GM18511 (cell line): ENCODE results near the gene TBCEL.
A peak's percentile ranks its signal among the peaks of the same experiment; 100 is the strongest.
"Not testable (repeated sequence)": the region's sequence is repeated elsewhere in the genome, so short reads cannot be mapped to it uniquely, and the experiment has no call there.

Source experiments
- ATAC-seq: cut with Tn5 transposase; IDR thresholded peaks from one replicate; pipeline ENCODE4 v1.9.1; 2021; ENCODE audit warnings: mild to moderate bottlenecking, moderate library complexity; ENCODE audit not compliant: unreplicated experiment

TBCEL gene

GRCh38 chr11:121029153-121029552 is 5.3 kb downstream of the TBCEL start:
- no peak for ATAC-seq

DNA sequence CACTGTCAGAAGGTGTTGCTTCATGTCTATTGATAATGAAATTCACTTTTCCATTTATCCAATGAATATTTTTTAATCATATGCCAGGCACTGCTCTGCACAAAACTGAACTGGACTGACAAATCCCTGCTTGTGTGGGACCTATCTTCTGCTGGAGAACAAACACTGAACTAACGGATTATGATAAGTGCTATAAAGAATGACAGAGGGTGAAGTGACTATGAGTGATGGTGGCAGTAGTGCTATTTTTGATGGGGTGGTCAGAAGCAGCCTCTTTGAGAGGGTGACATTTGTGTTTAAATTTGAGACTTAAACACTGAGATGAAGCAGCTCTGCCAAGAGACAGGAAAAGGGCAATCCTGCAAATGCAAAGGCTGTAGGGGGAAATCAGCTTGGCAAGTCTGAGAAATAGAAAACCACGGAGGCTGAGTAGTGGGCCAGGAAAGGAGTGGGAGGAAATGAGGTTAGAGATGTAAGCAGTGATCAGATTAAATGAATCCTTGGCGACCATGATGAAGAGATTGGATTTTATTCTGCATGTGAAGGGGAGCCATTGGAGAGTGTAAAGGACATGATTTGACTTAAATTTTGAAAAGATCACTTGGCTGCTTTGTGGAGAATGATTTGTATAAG is 6.0 kb downstream of the TBCEL start:
- no peak for ATAC-seq

DNA sequence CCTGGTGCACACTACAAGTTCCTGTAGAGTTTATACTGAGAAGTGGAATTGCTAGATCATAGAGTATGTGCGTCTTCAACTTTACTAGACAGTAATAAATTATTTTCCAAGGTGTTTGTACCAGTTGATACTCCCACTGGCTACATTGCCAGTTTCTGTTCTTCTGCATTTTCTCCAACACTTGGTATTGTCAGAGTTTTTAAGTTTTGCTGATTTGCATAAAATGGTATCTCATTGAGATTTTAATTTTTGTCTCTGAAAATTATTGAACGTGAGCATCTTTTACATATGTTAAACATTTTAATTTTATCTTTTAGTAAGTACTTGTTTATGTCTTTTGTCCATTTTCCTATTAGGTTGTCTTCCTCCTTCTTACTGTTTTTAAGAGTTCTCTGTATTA is 7.3 kb downstream of the TBCEL start:
- no peak for ATAC-seq

GRCh38 chr11:121031648-121032047 is 7.7 kb downstream of the TBCEL start:
- ATAC-seq, result not testable (repeated sequence)

- no peak for ATAC-seq
Measured at GRCh38 chr11:121032546-121032945, 8.6 kb downstream of the TBCEL start.

- ATAC-seq, result no peak
Measured at GRCh38 chr11:121033635-121034034, 9.7 kb downstream of the TBCEL start.

GRCh38 chr11:121035169-121035755 is 11.4 kb downstream of the TBCEL start:
- ATAC-seq, result no peak

DNA sequence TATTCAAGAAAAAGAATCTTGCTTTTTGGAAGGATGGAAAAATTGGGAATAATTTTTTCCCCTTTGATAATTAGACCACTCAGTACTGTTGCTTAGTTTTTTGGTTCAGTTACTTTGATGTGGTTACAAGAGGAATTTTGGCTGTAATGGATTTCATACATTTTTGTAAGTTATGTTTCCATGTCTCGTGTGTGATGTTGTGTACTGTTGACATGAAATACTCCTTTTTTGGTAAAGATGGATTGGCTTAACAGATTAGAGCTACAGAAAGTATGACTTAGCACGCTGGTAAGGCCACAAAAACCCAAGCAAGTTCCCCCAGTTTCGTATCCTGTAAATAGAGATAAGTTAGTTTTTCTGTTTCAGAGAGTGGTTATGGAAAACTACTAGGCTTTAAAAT is 11.9 kb downstream of the TBCEL start:
- peak; percentile 49 for ATAC-seq

- no peak for ATAC-seq
Measured at GRCh38 chr11:121037016-121037415, 13.1 kb downstream of the TBCEL start.

- no peak for ATAC-seq
Measured at GRCh38 chr11:121038648-121039409, 14.9 kb downstream of the TBCEL start.

DNA sequence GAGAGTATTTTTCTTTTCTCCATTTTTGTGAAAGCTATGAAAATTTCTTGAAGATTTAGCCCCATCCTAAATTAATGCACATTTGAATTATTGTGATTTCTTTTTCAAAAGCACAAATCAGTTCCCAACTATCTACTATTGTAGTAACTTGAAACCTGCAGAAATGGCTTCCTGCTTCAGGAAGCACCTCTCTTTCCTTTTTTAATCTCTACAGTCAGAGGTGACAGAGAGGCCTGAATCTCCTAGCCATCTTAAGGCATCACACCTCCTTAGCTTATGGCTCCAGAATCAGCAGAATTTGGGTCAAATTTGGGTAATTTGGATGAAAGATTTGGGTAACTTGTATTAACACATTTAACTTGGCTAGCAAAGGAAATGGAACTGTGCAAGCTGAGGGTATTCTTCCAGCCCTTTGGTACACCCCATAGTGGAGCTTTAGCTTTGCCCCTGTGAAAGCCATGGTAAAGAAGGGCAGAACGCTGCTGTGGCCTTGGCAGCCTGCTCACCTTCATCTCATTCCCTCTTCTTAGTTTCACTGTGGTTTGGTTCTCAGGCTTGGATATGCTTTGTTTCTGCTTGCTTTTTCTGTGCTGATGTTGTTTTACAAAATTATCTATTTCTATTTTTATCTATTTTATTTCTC is 16.2 kb downstream of the TBCEL start:
- ATAC-seq, result no peak

DNA sequence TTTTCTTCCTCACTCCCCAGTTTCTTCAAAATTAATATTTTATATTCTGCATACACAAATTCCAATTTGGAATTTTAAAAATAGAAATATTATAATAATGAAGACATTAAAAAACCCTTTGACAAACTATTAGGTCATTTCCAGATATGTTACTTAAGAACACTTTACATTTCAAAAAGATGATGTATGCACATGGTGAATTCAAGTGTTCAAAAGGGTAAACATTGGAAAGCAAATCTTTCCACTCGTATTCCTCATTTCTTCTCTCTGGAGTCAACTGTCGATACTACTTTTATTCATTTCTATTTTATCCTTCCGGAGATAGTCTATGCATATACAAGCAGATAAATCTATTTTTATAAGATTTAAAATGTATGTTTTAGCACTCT is 16.7 kb downstream of the TBCEL start:
- no peak for ATAC-seq

DNA sequence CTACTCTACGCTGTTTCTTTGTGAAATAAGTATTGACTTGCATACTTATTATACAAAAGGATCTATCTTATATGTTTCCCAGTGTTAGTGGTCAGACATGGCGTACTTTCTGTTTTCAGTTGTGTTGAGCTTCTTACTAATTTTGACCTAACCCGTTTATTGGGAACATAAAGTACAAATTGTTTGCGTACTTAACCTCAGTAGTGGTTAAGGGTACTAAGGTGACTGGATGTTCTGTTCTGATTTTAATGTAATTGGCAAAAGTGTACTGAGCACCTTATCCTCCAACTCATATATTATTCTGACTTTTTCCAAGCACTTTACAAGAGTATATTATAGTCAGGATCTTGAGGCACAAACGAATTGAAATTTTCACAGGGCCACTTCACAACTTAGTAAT is 17.2 kb downstream of the TBCEL start:
- no peak for ATAC-seq

GRCh38 chr11:121042296-121042695 is 18.4 kb downstream of the TBCEL start:
- ATAC-seq, result no peak

GRCh38 chr11:121047926-121048325 is 24.0 kb downstream of the TBCEL start:
- no peak for ATAC-seq

- ATAC-seq, result no peak
Measured at GRCh38 chr11:121048464-121049233, 24.7 kb downstream of the TBCEL start.

DNA sequence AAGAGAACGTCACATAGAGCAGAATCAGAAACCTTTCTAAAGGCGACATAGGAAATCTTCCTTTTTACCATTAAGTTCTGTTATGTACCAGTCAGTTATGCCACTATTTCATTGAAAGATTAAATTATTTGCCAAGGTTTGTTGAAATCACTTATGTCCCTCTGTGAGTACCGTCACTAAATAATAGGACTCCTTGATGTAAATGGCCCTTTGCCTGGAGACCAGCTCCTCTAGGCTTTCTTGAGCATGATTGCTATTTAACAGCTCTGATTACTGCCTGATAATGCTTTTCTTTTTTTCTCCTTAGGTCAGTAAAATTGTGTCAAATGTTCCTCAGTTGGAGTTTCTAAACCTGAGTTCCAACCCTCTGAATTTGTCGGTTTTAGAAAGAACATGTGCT is 29.3 kb downstream of the TBCEL start:
- no peak for ATAC-seq

DNA sequence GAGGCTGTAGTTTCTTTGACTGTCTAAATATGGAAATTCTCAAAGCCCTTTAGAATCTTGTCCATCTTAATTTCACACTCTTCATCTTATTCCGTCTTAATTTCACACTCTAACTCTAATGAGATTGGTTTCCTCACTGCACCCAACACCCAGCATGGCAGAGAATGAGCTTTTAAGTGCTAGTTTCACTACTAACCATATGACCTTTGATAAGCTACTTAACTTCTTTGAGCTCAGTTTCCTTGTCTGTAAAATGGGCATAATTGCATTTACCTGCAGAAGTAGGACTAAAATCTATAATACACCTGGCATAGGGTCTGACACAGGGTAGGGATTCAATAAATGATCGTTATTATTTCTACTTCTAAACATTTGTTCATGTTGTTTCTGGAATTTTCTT is 30.4 kb downstream of the TBCEL start:
- ATAC-seq, result no peak

- no peak for ATAC-seq
Measured at GRCh38 chr11:121055076-121055475, 31.2 kb downstream of the TBCEL start.

- ATAC-seq, result no peak
Measured at GRCh38 chr11:121057922-121058321, 34.0 kb downstream of the TBCEL start.

GRCh38 chr11:121058941-121059340 is 35.0 kb downstream of the TBCEL start:
- peak; percentile 44 for ATAC-seq
